ENCODE measurements around the gene ERBB4. TPM values are rescaled to one million over a fixed set of nuclear protein-coding genes. Genes with fewer than 3 reads are reported as not detected.

The ERBB4 gene
- total and polyA plus RNA-seq, 9 donors: 0.08 to 22.3 (median 1.2) TPM

DNA sequence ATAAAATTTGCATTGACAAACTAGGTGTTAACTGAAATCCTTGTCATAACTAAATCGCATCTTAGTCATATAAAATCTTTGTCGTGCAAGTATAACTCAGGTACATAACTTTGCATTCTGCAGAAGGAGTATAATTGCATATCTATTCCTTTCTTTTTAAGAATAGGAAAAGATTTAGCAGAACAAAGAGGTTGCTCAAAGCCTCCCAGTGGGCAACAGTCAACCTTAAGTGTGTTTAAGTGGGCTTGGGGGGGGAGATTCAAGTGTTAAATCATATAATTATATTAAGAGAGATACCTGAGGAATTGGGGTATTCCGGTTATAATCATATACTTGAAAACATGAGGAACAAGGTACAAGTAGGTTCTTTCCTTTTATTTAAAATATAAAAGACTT is 1068.9 kb downstream of the ERBB4 start:
- intact Hi-C loops (cut with DNase I): no loop called here
- Histone ChIP-seq H3K4me1 (ENCODE audit: insufficient read depth) (no peaks in the 10 kb centered on the region), H3K27ac (no peak overlapping the region), H3K9me3 (no peaks in the 10 kb centered on the region), H3K4me3 (no peak overlapping the region), H3K27me3 (no peaks in the 10 kb centered on the region), H3K36me3 (no peaks in the 10 kb centered on the region)
- WGBS, 3 donors: 77 to 82% (median 80%) methylated on average over 3 of the region's 3 CpGs
- TF ChIP-seq EP300 (IDR thresholded peaks at IDR 0.05) (no peak), POLR2A (IDR thresholded peaks at IDR 0.05) (no peak)
- TF ChIP-seq, protein P1, sequence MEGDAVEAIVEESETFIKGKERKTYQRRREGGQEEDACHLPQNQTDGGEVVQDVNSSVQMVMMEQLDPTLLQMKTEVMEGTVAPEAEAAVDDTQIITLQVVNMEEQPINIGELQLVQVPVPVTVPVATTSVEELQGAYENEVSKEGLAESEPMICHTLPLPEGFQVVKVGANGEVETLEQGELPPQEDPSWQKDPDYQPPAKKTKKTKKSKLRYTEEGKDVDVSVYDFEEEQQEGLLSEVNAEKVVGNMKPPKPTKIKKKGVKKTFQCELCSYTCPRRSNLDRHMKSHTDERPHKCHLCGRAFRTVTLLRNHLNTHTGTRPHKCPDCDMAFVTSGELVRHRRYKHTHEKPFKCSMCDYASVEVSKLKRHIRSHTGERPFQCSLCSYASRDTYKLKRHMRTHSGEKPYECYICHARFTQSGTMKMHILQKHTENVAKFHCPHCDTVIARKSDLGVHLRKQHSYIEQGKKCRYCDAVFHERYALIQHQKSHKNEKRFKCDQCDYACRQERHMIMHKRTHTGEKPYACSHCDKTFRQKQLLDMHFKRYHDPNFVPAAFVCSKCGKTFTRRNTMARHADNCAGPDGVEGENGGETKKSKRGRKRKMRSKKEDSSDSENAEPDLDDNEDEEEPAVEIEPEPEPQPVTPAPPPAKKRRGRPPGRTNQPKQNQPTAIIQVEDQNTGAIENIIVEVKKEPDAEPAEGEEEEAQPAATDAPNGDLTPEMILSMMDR (IDR thresholded peaks at IDR 0.05): no peak
- DNase-seq: no peak

DNA sequence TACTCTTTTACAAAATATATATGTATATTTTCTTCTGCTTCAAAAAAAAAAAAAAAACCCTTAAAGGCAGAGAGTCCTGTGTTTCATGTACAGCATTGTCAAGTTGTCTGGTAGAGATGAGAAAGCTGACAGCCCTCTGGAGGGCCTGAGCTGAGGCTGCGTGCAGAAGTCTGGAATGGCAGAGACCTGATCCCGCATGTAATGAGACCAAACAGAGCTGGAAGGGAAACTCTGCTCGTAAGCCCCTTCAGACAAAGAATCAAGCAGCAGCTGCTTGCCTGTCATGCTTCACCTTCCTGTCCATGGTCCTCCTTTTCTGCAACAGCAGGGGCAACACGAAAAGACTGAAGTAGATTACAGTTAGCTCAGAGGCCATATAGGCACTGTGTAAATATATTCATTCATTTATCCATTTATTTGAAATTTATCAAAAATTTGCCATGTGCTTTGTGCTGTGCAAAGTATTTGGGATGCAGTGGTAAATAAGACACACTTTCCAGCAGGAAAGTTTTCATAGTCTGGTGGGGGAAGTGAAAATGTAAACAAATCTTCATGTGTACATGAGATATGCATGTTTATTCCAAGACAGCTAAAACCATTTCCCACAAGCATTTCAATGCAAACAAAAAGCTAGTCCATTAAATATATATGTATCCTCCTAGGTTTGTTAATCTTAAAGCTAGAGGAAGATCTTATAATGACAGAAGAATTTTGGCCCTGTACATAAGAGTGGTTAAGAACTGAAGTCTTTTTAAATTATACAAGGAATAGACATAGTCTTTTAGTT is 1069.5 kb downstream of the ERBB4 start:
- intact Hi-C loops (cut with DNase I): no loop called here
- WGBS, 3 donors: 20 to 41% (median 28%) methylated on average over 4 of the region's 4 CpGs

DNA sequence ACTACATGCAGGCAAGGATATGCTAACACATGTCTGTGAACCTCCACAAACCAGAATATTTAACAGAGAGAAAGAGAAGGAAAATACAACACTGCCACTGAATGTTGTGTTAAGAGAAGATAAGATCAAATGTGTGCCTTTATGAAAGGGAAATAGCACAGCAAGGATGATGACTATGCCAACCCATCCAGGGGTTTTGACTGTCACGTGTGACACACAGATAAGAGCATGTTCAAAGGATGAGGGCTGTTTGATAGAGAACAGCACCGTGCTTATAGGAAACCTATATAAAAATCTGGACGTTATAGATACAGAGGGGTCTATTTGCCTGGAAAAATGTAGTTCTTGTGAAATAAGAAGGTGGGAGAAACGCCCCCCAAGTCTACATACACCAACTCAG is 1070.4 kb downstream of the ERBB4 start:
- 68 to 75% (median 70%) methylated on average over 4 of the region's 4 CpGs for WGBS, 3 donors
- Histone ChIP-seq H3K4me3 (no peak overlapping the region), H3K9me3 (no peaks in the 10 kb centered on the region), H3K27ac (no peak overlapping the region), H3K36me3 (no peaks in the 10 kb centered on the region), H3K4me1 (ENCODE audit: insufficient read depth) (no peaks in the 10 kb centered on the region), H3K27me3 (no peaks in the 10 kb centered on the region)
- no peak for DNase-seq
- intact Hi-C loops (cut with DNase I): no loop called here
- TF ChIP-seq, protein P1 (IDR thresholded peaks at IDR 0.05): no peak
- TF ChIP-seq EP300 (IDR thresholded peaks at IDR 0.05) (no peak), POLR2A (IDR thresholded peaks at IDR 0.05) (no peak)

More for the DNA sequence above, 1069.5 kb downstream of the ERBB4 start:
- Histone ChIP-seq H3K27me3 (no peaks in the 10 kb centered on the region), H3K27ac (no peak overlapping the region), H3K4me3 (no peak overlapping the region), H3K4me1 (ENCODE audit: insufficient read depth) (no peaks in the 10 kb centered on the region), H3K9me3 (no peaks in the 10 kb centered on the region), H3K36me3 (no peaks in the 10 kb centered on the region)
- TF ChIP-seq, protein P1 (IDR thresholded peaks at IDR 0.05): no peak
- TF ChIP-seq POLR2A (IDR thresholded peaks at IDR 0.05) (no peak), EP300 (IDR thresholded peaks at IDR 0.05) (no peak)
- no peak for DNase-seq

DNA sequence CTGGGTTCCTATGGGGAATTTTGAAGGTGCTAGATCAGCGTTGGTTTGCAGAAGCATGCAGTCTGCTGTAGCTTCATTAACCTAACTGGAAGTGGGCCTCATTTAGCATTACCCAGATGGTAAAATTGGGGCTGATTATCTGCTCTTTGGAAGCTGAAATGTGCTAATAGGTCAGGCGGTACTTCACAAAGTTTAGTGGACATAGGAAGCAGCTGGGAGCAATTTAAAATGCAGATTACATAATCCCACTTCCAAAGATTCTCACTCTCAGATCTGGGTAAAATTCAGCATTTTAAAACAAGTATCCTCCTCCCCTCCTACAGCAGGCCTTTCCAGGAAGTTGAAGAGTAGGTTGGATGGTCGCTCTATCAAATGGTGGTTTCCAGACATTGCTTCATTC is 1075.2 kb downstream of the ERBB4 start:
- TF ChIP-seq POLR2A (IDR thresholded peaks at IDR 0.05) (no peak), EP300 (IDR thresholded peaks at IDR 0.05) (no peak)
- TF ChIP-seq, protein P1 (IDR thresholded peaks at IDR 0.05): no peak
- H3K4me1 ChIP-seq (ENCODE audit: insufficient read depth): no peaks in the 10 kb centered on the region
- H3K9me3 ChIP-seq: no peaks in the 10 kb centered on the region
- 62 to 71% (median 66%) methylated on average over 3 of the region's 3 CpGs for WGBS, 3 donors
- intact Hi-C loops (cut with DNase I): no loop called here
- no peak for DNase-seq
- H3K4me3 ChIP-seq: no peak overlapping the region
- no peaks in the 10 kb centered on the region for H3K36me3 ChIP-seq
- H3K27ac ChIP-seq: no peak overlapping the region
- H3K27me3 ChIP-seq: no peaks in the 10 kb centered on the region

All from ovary (tissue), 9 donors.